ENCODE data around the gene PALD1.

- TF ChIP-seq CTCF (IDR thresholded peaks at IDR 0.05; ENCODE audit: insufficient read depth, low read depth, low read length) (no peak), EZH2 (IDR thresholded peaks at IDR 0.05; ENCODE audit: insufficient read depth, low read length) (no peak)
Observed at GRCh38 chr10:70584366-70584765, 105.8 kb downstream of the PALD1 start.
